Body of pancreas (tissue), 4 donors: ENCODE measurements around the gene ACER2. TPM values are rescaled to one million over a fixed set of nuclear protein-coding genes. Genes with fewer than 3 reads are reported as not detected.

Experiments used
- ATAC-seq: fragments of 150-250 bp; one replicate; pipeline ENCODE4 v1.9.1; 2016
- DNase-seq, 4 donors: peaks; one replicate each; pipeline ENCODE4 v3.0.0-alpha.2; 2019
- H3K27ac ChIP-seq, 4 donors: fragments of 200-600 bp; sonication (generic); 1 replicate in 3 of 4; 2 replicates in 1 of 4; pipeline versions ENCODE4 v1.5.1 to v1.6.1; 2016 to 2019; ENCODE audit warnings: mild to moderate bottlenecking in 1 of 4, mixed read lengths in 1 of 4, moderate library complexity in 1 of 4
- H3K27me3 ChIP-seq, 2 donors: fragments of 200-600 bp; sonication (generic); one replicate each; pipeline ENCODE4 v1.6.0; 2016; ENCODE audit warnings: mild to moderate bottlenecking in 1 of 2
- H3K36me3 ChIP-seq, 2 donors: fragments of 200-600 bp; sonication (generic); replicated peaks in 1 of 2; 2 replicates each; pipeline ENCODE4 v1.5.1; 2016; ENCODE audit warnings: low read depth in 2 of 2; ENCODE audit not compliant: insufficient read depth in 1 of 2
- H3K4me1 ChIP-seq: fragments of 200-600 bp; sonication (generic); one replicate; pipeline ENCODE4 v1.6.0; 2016
- H3K4me3 ChIP-seq, 2 donors: fragments of 200-600 bp; sonication (generic); 1 replicate in 1 of 2; 2 replicates in 1 of 2; pipeline ENCODE4 v1.5.1; 2016 to 2019
- H3K9me3 ChIP-seq, 3 donors: fragments of 200-600 bp; sonication (generic); 1 replicate in 2 of 3; 2 replicates in 1 of 3; pipeline ENCODE4 v1.5.1; 2016
- CTCF ChIP-seq, 7 experiments: fragments of 450-650 bp in 4 of 7; fragments of 200-600 bp in 3 of 7; sonication (generic) in 3 of 7; IDR thresholded peaks; one replicate each; pipeline ENCODE4 v1.5.1; 2016 to 2019; ENCODE audit warnings: antibody characterized with exemption in 7 of 7
- POLR2A ChIP-seq, 3 donors: fragments of 450-650 bp; IDR thresholded peaks; one replicate each; pipeline ENCODE4 v1.6.1; 2016; ENCODE audit warnings: antibody characterized with exemption in 3 of 3, mild to moderate bottlenecking in 2 of 3
- WGBS, 2 donors: methylation state at CpG; one replicate each; pipeline ENCODE4 v1.1.5; 2017; 5-methylcytosine and 5-hydroxymethylcytosine counted together
- intact Hi-C: fragments of 100-400 bp; cut with DNase I; formaldehyde crosslinking; loops from one replicate; pipeline ENCODE4 v1.15.1; 2023
- total RNA-seq, 2 donors: library from RNA; depleted of rRNA; stranded (reverse); fragments of >200 nt; gene quantifications; one replicate each; pipeline ENCODE4 v1.1.0, GENCODE V29; 2016

The ACER2 gene
- total RNA-seq, 2 donors from 2014 or later = 5.3 to 8.0 TPM

- H3K27me3 ChIP-seq = no peaks in the 10 kb centered on the region
- WGBS, 2 donors = 47 to 50% methylated on average over 10 of the region's 10 CpGs
- no peaks in the 10 kb centered on the region for H3K9me3 ChIP-seq
- TF ChIP-seq CTCF (IDR thresholded peaks at IDR 0.05) (no peak), POLR2A (IDR thresholded peaks at IDR 0.05) (no peak)
- H3K4me3 ChIP-seq = no peak overlapping the region
- no peak overlapping the region for H3K27ac ChIP-seq
- H3K4me1 ChIP-seq = peaks cover 7% of the 10 kb centered on the region
- intact Hi-C loops = no loop called here
- ATAC-seq = no peak
- DNase-seq = no peak
- no peaks in the 10 kb centered on the region for H3K36me3 ChIP-seq
Observed at GRCh38 chr9:19470981-19471650, 62.3 kb downstream of the ACER2 start.

- 7 to 8% methylated on average over 11 to 18 of the region's 18 CpGs for WGBS, 2 donors
- H3K9me3 ChIP-seq = no peaks in the 10 kb centered on the region
- peaks cover 7% of the 10 kb centered on the region for H3K4me1 ChIP-seq
- TF ChIP-seq POLR2A (IDR thresholded peaks at IDR 0.05) = no peak
- TF ChIP-seq CTCF (IDR thresholded peaks at IDR 0.05) = peak; percentile 54 to 80 (median 65)
- no peaks in the 10 kb centered on the region for H3K27me3 ChIP-seq
- H3K36me3 ChIP-seq = no peaks in the 10 kb centered on the region
- intact Hi-C loops = no loop called here
- ATAC-seq (peak; percentile 79), DNase-seq (peak; percentile 49 to 68 (median 58))
- H3K4me3 ChIP-seq = no peak overlapping the region
- H3K27ac ChIP-seq = no peak overlapping the region
Observed at GRCh38 chr9:19471737-19472648, 63.2 kb downstream of the ACER2 start.

- no peak overlapping the region for H3K4me3 ChIP-seq
- H3K27ac ChIP-seq = no peak overlapping the region
- no peaks in the 10 kb centered on the region for H3K27me3 ChIP-seq
- intact Hi-C loops = no loop called here
- H3K4me1 ChIP-seq = peaks cover 7% of the 10 kb centered on the region
- ATAC-seq = no peak
- H3K36me3 ChIP-seq = no peaks in the 10 kb centered on the region
- no peaks in the 10 kb centered on the region for H3K9me3 ChIP-seq
- no peak for DNase-seq
- TF ChIP-seq CTCF (IDR thresholded peaks at IDR 0.05) = no peak
- no peak for TF ChIP-seq POLR2A (IDR thresholded peaks at IDR 0.05)
Observed at GRCh38 chr9:19473605-19474004, 64.8 kb downstream of the ACER2 start.

GRCh38 chr9:19479874-19480273 is 71.1 kb downstream of the ACER2 start:
- no peak overlapping the region for H3K4me3 ChIP-seq
- TF ChIP-seq CTCF (IDR thresholded peaks at IDR 0.05) (no peak), POLR2A (IDR thresholded peaks at IDR 0.05) (no peak)
- H3K4me1 ChIP-seq = no peaks in the 10 kb centered on the region
- H3K36me3 ChIP-seq = no peaks in the 10 kb centered on the region
- ATAC-seq (no peak), DNase-seq (peak in 1 of 4 donors; percentile 8)
- intact Hi-C loops = no loop called here
- H3K9me3 ChIP-seq = no peaks in the 10 kb centered on the region
- H3K27ac ChIP-seq = no peak overlapping the region
- H3K27me3 ChIP-seq = no peaks in the 10 kb centered on the region
